ENCODE measurements around the gene PRDM15. TPM values are rescaled to one million over a fixed set of nuclear protein-coding genes. Genes with fewer than 3 reads are reported as not detected.

Gene PRDM15
- polyA plus RNA-seq, 1 donor (not counting 4 experiments of a cell fraction or from before 2014, with no cell fraction given) = 5.2 TPM

GRCh38 chr21:41810597-41810932 is 68.6 kb downstream of the PRDM15 start:
- no peaks in the 10 kb centered on the region for H3K9me3 ChIP-seq (ENCODE audit: control insufficient read depth, low read depth, low read length)
- peaks cover 3% of the 10 kb centered on the region for H3K79me2 ChIP-seq (ENCODE audit: control insufficient read depth, insufficient read depth, low read length)
- no peaks in the 10 kb centered on the region for H3K4me1 ChIP-seq (ENCODE audit: control insufficient read depth, extremely low read depth, insufficient read depth, low read length)
- H3K9me1 ChIP-seq (ENCODE audit: control insufficient read depth, extremely low read depth, insufficient read depth, low read length) = no peaks in the 10 kb centered on the region
- no peak overlapping the region for H3K9ac ChIP-seq (ENCODE audit: control insufficient read depth, extremely low read depth, insufficient read depth, low read length)
- TF ChIP-seq EZH2 (IDR thresholded peaks at IDR 0.05; ENCODE audit: low read length) = no peak
- no peak for TF ChIP-seq CTCF (optimal IDR thresholded peaks at IDR 0.05 in 1 of 3, IDR thresholded peaks at IDR 0.05 in 1 of 3, conservative IDR thresholded peaks at IDR 0.05 in 1 of 3; ENCODE audit: extremely low read depth in 1 of 3, insufficient read depth in 2 of 3, low read length in 3 of 3)
- no peaks in the 10 kb centered on the region for H4K20me1 ChIP-seq (ENCODE audit: control insufficient read depth, extremely low read depth, insufficient read depth, low read length)
- H3K4me2 ChIP-seq (ENCODE audit: control insufficient read depth, extremely low read depth, insufficient read depth, low read depth, low read length) = no peak overlapping the region
- H2AFZ ChIP-seq (ENCODE audit: control insufficient read depth, low read length) = no peak overlapping the region
- DNase-seq (ENCODE audit: low read depth, low spot score) (no peak), FAIRE-seq (no peak)
- no peak overlapping the region for H3K4me3 ChIP-seq (ENCODE audit: control insufficient read depth in 2 of 3, extremely low read depth in 1 of 3, insufficient read depth in 2 of 3, low read depth in 1 of 3, low read length in 3 of 3)
- H3K27ac ChIP-seq (ENCODE audit: control insufficient read depth, insufficient read depth, low read length) = no peak overlapping the region
- H3K27me3 ChIP-seq (ENCODE audit: control insufficient read depth, extremely low read depth, insufficient read depth, low read length) = no peaks in the 10 kb centered on the region
- dilution Hi-C loops (cut with MboI; ENCODE audit: extremely low pct_ligation_motif_present, low sequenced_read_pairs) = no loop called here
- peaks cover 8 to 22% of the 10 kb centered on the region in 2 experiments for H3K36me3 ChIP-seq (ENCODE audit: control insufficient read depth in 2 of 2, extremely low read depth in 1 of 2, insufficient read depth in 2 of 2, low read length in 2 of 2)

DNA sequence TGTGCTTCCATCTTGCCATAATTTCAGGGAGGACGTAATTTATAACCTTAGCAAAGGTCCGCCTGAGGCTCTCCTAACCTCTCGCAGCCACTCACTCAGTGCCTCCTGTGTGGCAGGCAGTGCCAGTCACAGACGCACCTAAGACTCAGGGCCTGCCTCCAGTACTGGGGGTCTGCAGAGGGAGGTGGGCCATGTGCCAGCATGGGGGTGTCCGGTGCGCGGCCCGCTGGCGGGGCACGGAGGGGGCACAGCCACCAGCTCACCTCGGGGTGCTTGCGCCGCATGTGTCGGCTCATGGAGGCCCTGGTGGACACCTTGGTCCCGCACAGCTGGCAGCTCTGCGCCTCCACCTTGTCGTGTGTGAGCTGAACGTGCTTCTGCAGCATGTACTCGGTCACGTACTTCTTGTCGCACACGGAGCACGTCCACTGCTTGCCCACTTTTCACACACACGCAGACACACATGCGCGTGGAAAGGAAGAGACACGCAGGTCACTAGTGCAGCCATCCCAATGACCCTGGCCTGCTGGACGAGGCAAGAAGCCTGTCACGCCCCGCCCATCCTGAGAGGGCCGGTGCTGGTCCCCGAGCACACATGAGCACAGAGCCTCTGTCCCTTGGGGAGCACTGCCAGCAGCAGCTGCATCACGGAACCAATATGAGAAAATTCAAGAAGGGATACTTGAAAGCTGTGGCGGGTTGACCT is 69.1 kb downstream of the PRDM15 start:
- no peaks in the 10 kb centered on the region for H3K27me3 ChIP-seq (ENCODE audit: control insufficient read depth, extremely low read depth, insufficient read depth, low read length)
- no peak overlapping the region for H3K4me3 ChIP-seq (ENCODE audit: control insufficient read depth in 2 of 3, extremely low read depth in 1 of 3, insufficient read depth in 2 of 3, low read depth in 1 of 3, low read length in 3 of 3)
- peaks cover 3% of the 10 kb centered on the region for H3K79me2 ChIP-seq (ENCODE audit: control insufficient read depth, insufficient read depth, low read length)
- no peak for DNase-seq (ENCODE audit: low read depth, low spot score)
- H3K4me2 ChIP-seq (ENCODE audit: control insufficient read depth, extremely low read depth, insufficient read depth, low read depth, low read length) = no peak overlapping the region
- no peak overlapping the region for H3K9ac ChIP-seq (ENCODE audit: control insufficient read depth, extremely low read depth, insufficient read depth, low read length)
- no peaks in the 10 kb centered on the region for H3K4me1 ChIP-seq (ENCODE audit: control insufficient read depth, extremely low read depth, insufficient read depth, low read length)
- no peak for FAIRE-seq
- H3K9me3 ChIP-seq (ENCODE audit: control insufficient read depth, low read depth, low read length) = no peaks in the 10 kb centered on the region
- no peaks in the 10 kb centered on the region for H3K9me1 ChIP-seq (ENCODE audit: control insufficient read depth, extremely low read depth, insufficient read depth, low read length)
- H4K20me1 ChIP-seq (ENCODE audit: control insufficient read depth, extremely low read depth, insufficient read depth, low read length) = no peaks in the 10 kb centered on the region
- H3K36me3 ChIP-seq (ENCODE audit: control insufficient read depth in 2 of 2, extremely low read depth in 1 of 2, insufficient read depth in 2 of 2, low read length in 2 of 2) = peaks cover 6 to 20% of the 10 kb centered on the region in 2 experiments
- no peak overlapping the region for H3K27ac ChIP-seq (ENCODE audit: control insufficient read depth, insufficient read depth, low read length)
- TF ChIP-seq EZH2 (IDR thresholded peaks at IDR 0.05; ENCODE audit: low read length) = no peak
- no peak overlapping the region for H2AFZ ChIP-seq (ENCODE audit: control insufficient read depth, low read length)
- dilution Hi-C loops (cut with MboI; ENCODE audit: extremely low pct_ligation_motif_present, low sequenced_read_pairs) = no loop called here

- DNase-seq (ENCODE audit: low read depth, low spot score) (no peak), FAIRE-seq (no peak)
- H2AFZ ChIP-seq (ENCODE audit: control insufficient read depth, low read length) = no peak overlapping the region
- no peaks in the 10 kb centered on the region for H4K20me1 ChIP-seq (ENCODE audit: control insufficient read depth, extremely low read depth, insufficient read depth, low read length)
- H3K79me2 ChIP-seq (ENCODE audit: control insufficient read depth, insufficient read depth, low read length) = peaks cover 3% of the 10 kb centered on the region
- H3K4me2 ChIP-seq (ENCODE audit: control insufficient read depth, extremely low read depth, insufficient read depth, low read depth, low read length) = no peak overlapping the region
- dilution Hi-C loops (cut with MboI; ENCODE audit: extremely low pct_ligation_motif_present, low sequenced_read_pairs) = no loop called here
- H3K9ac ChIP-seq (ENCODE audit: control insufficient read depth, extremely low read depth, insufficient read depth, low read length) = no peak overlapping the region
- no peaks in the 10 kb centered on the region for H3K9me1 ChIP-seq (ENCODE audit: control insufficient read depth, extremely low read depth, insufficient read depth, low read length)
- no peaks in the 10 kb centered on the region for H3K27me3 ChIP-seq (ENCODE audit: control insufficient read depth, extremely low read depth, insufficient read depth, low read length)
- H3K36me3 ChIP-seq (ENCODE audit: control insufficient read depth in 2 of 2, extremely low read depth in 1 of 2, insufficient read depth in 2 of 2, low read length in 2 of 2) = peaks cover 6 to 18% of the 10 kb centered on the region in 2 experiments
- H3K4me1 ChIP-seq (ENCODE audit: control insufficient read depth, extremely low read depth, insufficient read depth, low read length) = no peaks in the 10 kb centered on the region
- TF ChIP-seq EZH2 (IDR thresholded peaks at IDR 0.05; ENCODE audit: low read length) (no peak), CTCF (optimal IDR thresholded peaks at IDR 0.05 in 1 of 3, IDR thresholded peaks at IDR 0.05 in 1 of 3, conservative IDR thresholded peaks at IDR 0.05 in 1 of 3; ENCODE audit: extremely low read depth in 1 of 3, insufficient read depth in 2 of 3, low read length in 3 of 3) (no peak)
- H3K4me3 ChIP-seq (ENCODE audit: control insufficient read depth in 2 of 3, extremely low read depth in 1 of 3, insufficient read depth in 2 of 3, low read depth in 1 of 3, low read length in 3 of 3) = no peak overlapping the region
- no peak overlapping the region for H3K27ac ChIP-seq (ENCODE audit: control insufficient read depth, insufficient read depth, low read length)
- H3K9me3 ChIP-seq (ENCODE audit: control insufficient read depth, low read depth, low read length) = no peaks in the 10 kb centered on the region
These were observed 70.3 kb downstream of the PRDM15 start for GRCh38 chr21:41808846-41809245.
